Mesothelial cell of epicardium (in vitro differentiated cells): Measurements from ENCODE around the gene THSD4. TPM values are rescaled to one million over a fixed set of nuclear protein-coding genes. Genes with fewer than 3 reads are reported as not detected.

Source experiments
- DNase-seq, 2 experiments: peaks; one replicate each; pipeline ENCODE4 v3.0.0; 2021; ENCODE audit warnings: low spot score in 2 of 2; ENCODE audit not compliant: unreplicated experiment in 2 of 2
- H3K27ac Mint-ChIP-seq: 2 replicates; pipeline ENCODE4 v1.8.0; 2021; ENCODE audit warnings: mixed read lengths
- H3K27me3 Mint-ChIP-seq: 2 replicates; pipeline ENCODE4 v1.8.0; 2021; ENCODE audit warnings: low read depth, mixed read lengths
- H3K36me3 Mint-ChIP-seq: 2 replicates; pipeline ENCODE4 v1.8.0; 2021; ENCODE audit warnings: mixed read lengths
- H3K4me1 Mint-ChIP-seq: 2 replicates; pipeline ENCODE4 v1.8.0; 2021; ENCODE audit warnings: mixed read lengths
- H3K4me3 Mint-ChIP-seq: 2 replicates; pipeline ENCODE4 v1.8.0; 2021; ENCODE audit warnings: mild to moderate bottlenecking, moderate library complexity, mixed read lengths
- H3K9me3 Mint-ChIP-seq: 2 replicates; pipeline ENCODE4 v1.8.0; 2021; ENCODE audit warnings: mixed read lengths
- total RNA-seq: library from RNA; stranded (reverse); gene quantifications from 3 replicates; pipeline ENCODE4 v1.2.1, GENCODE V29; 2021
- TF ChIP-seq, protein P1 (sequence below): fragments of 200-600 bp; sonication (generic); IDR thresholded peaks from one replicate; pipeline ENCODE4 v1.5.0; 2021; ENCODE audit warnings: antibody characterized with exemption; ENCODE audit not compliant: unreplicated experiment

The THSD4 gene
- total RNA-seq, 1 donor from 2014 or later: 93.9 TPM

DNA sequence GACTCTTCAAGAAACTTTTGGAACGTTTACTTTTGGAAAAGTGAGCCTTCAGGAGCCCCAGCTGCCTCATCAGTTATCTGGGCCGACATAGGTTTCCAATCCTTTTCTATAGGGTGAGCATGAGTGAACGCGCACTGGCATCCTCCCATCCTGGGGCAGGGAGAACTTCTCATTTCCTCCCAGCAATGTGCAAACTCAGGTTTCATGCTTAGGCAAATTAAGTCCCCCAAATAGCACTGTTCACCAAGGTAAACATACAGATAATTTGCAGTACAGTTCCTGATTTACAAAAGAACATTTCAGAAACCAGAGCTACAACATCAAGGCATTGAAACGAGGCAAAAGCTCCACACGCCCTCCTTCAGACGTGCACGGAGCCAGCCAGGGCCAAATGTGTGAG is 361.6 kb downstream of the THSD4 start:
- Mint-ChIP-seq H3K4me3 (no peak overlapping the region), H3K4me1 (peaks cover 9% of the 10 kb centered on the region), H3K9me3 (no peaks in the 10 kb centered on the region), H3K36me3 (no peaks in the 10 kb centered on the region), H3K27me3 (no peaks in the 10 kb centered on the region), H3K27ac (no peak overlapping the region)
- TF ChIP-seq, protein P1, sequence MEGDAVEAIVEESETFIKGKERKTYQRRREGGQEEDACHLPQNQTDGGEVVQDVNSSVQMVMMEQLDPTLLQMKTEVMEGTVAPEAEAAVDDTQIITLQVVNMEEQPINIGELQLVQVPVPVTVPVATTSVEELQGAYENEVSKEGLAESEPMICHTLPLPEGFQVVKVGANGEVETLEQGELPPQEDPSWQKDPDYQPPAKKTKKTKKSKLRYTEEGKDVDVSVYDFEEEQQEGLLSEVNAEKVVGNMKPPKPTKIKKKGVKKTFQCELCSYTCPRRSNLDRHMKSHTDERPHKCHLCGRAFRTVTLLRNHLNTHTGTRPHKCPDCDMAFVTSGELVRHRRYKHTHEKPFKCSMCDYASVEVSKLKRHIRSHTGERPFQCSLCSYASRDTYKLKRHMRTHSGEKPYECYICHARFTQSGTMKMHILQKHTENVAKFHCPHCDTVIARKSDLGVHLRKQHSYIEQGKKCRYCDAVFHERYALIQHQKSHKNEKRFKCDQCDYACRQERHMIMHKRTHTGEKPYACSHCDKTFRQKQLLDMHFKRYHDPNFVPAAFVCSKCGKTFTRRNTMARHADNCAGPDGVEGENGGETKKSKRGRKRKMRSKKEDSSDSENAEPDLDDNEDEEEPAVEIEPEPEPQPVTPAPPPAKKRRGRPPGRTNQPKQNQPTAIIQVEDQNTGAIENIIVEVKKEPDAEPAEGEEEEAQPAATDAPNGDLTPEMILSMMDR: no peak
- no peak for DNase-seq

DNA sequence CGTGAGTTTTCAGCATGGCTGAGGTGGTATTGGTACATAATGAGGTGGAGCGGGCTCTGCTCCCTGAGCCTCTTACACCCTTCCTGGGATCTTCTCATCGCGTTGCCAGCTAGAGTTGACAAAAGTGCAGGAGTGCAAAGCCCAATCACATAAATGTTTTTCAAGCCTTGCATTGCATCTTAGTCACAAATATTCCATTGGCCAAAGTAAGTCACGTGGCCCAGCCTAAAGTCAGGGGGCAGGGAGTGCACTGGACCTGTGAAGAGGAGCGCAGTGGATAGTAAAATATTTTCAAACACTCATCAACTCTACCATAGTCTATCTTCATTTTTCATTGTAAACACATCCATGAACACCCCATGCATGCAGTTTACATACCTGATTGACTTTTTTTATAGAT is 365.3 kb downstream of the THSD4 start:
- Mint-ChIP-seq H3K27me3 (no peaks in the 10 kb centered on the region), H3K4me3 (no peak overlapping the region), H3K9me3 (no peaks in the 10 kb centered on the region), H3K4me1 (no peaks in the 10 kb centered on the region), H3K36me3 (peaks cover 2% of the 10 kb centered on the region), H3K27ac (no peak overlapping the region)
- no peak for DNase-seq
- TF ChIP-seq, protein P1: no peak

DNA sequence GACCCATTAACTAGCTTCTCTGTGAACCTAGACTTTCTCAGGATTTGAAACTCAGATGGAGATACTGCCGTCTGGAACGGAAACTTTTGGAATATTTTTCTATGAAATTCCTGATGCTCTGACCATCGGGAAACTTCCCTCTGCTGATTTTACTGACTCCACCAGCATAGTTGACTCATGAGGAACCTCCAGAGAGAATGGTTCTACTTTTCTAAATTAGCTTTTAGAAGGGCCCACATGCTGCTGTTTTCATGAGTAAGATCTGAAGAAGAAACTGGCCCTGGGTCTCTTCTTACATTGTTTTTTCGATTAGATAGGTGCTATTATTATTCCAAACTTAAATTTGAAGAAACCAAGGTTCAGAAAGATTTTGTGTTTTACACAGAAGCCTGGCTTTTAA is 368.8 kb downstream of the THSD4 start:
- Mint-ChIP-seq H3K9me3 (peaks cover 19% of the 10 kb centered on the region), H3K4me3 (no peak overlapping the region), H3K36me3 (peaks cover 5% of the 10 kb centered on the region), H3K4me1 (no peaks in the 10 kb centered on the region), H3K27ac (no peak overlapping the region), H3K27me3 (no peaks in the 10 kb centered on the region)
- DNase-seq: no peak
- TF ChIP-seq, protein P1: no peak

DNA sequence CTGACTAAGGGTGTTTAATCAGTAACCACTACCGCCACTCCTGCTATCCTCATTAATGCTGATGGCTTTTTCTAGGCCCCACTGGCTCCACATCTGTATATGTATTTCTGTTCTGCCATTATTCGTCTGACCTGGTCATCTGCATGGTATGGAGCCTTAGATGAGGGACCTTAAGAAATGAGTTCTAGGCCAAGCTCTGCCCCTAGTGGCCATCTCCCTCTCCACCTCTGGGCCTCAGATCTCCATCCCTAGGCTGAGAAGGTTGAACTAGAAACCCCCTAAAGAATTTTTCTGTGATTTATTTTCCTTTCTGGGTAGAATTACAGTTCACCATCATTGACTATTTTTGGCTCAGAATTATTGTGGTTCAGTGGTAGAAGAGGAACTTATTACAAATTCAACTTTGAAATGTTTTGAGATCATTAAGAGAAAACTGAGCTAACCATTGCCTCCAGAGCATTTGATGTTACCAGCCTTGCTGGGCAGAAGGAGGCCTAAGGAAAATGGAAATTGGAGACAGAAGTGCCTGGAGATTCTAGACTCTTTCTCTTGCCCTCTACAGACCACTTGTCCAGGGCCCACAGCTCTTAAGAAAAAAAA is 369.9 kb downstream of the THSD4 start:
- H3K36me3 Mint-ChIP-seq: peaks cover 5% of the 10 kb centered on the region

DNA sequence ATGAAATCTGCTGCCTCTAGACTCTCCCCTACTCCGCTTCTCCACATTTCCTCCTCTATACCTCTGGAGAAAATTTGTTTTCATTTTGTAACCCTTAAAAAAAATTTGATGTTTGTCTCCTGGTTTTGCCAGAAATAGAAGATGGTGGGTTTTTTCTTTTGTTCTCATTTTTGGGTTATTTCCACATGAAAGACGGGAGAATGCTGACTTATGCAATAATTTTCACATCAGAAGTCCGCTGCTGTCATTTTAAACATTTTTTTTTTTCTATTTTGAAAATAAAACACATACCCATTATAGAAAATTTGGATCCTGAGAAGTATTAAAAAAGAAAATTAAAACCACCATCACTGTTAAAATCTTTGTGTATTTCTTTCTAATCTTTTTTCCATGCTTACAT is 374.3 kb downstream of the THSD4 start:
- H3K9me3 Mint-ChIP-seq: peaks cover 25% of the 10 kb centered on the region

More for the DNA sequence above, 369.9 kb downstream of the THSD4 start:
- H3K9me3 Mint-ChIP-seq: peaks cover 19% of the 10 kb centered on the region
- DNase-seq: no peak
- no peaks in the 10 kb centered on the region for H3K27me3 Mint-ChIP-seq
- H3K27ac Mint-ChIP-seq: no peak overlapping the region
- H3K4me3 Mint-ChIP-seq: no peak overlapping the region
- TF ChIP-seq, protein P1: no peak
- no peaks in the 10 kb centered on the region for H3K4me1 Mint-ChIP-seq

More for the DNA sequence above, 374.3 kb downstream of the THSD4 start:
- TF ChIP-seq, protein P1: no peak
- peaks cover 8% of the 10 kb centered on the region for H3K36me3 Mint-ChIP-seq
- no peaks in the 10 kb centered on the region for H3K27me3 Mint-ChIP-seq
- DNase-seq: no peak
- H3K27ac Mint-ChIP-seq: no peak overlapping the region
- H3K4me1 Mint-ChIP-seq: peaks cover 4% of the 10 kb centered on the region
- no peak overlapping the region for H3K4me3 Mint-ChIP-seq
